ENCODE measurements around the gene SLC35F1.

Gene SLC35F1

GRCh38 chr6:118306392-118307238, 399.6 kb downstream of the SLC35F1 start:
- no peak overlapping the region for H3K9ac ChIP-seq (ENCODE audit: low read depth, low read length)
- peaks cover 10% of the 10 kb centered on the region; the same call in 1 of the 2 replicates for H3K4me1 ChIP-seq (ENCODE audit: insufficient read depth, low read length)
- H3K36me3 ChIP-seq (ENCODE audit: insufficient read depth, low read length): no peaks in the 10 kb centered on the region
- no peaks in the 10 kb centered on the region for H3K9me3 ChIP-seq (ENCODE audit: control insufficient read depth, insufficient read depth, low read length)

- H3K9me3 ChIP-seq (ENCODE audit: control insufficient read depth, insufficient read depth, low read length): no peaks in the 10 kb centered on the region
- no peak overlapping the region for H3K9ac ChIP-seq (ENCODE audit: low read depth, low read length)
- peaks cover 10% of the 10 kb centered on the region; the same call in 1 of the 2 replicates for H3K4me1 ChIP-seq (ENCODE audit: insufficient read depth, low read length)
- no peaks in the 10 kb centered on the region for H3K36me3 ChIP-seq (ENCODE audit: insufficient read depth, low read length)
Measured at GRCh38 chr6:118307581-118307980, 400.5 kb downstream of the SLC35F1 start.

GRCh38 chr6:118309337-118310093, 402.5 kb downstream of the SLC35F1 start:
- Histone ChIP-seq H3K36me3 (ENCODE audit: insufficient read depth, low read length) (no peaks in the 10 kb centered on the region), H3K9ac (ENCODE audit: low read depth, low read length) (no peak overlapping the region), H3K4me1 (ENCODE audit: insufficient read depth, low read length) (peaks cover 10% of the 10 kb centered on the region; the same call in 1 of the 2 replicates), H3K9me3 (ENCODE audit: control insufficient read depth, insufficient read depth, low read length) (no peaks in the 10 kb centered on the region)

- no peaks in the 10 kb centered on the region for H3K36me3 ChIP-seq (ENCODE audit: insufficient read depth, low read length)
- H3K9ac ChIP-seq (ENCODE audit: low read depth, low read length): no peak overlapping the region
- H3K4me1 ChIP-seq (ENCODE audit: insufficient read depth, low read length): no peaks in the 10 kb centered on the region
- no peaks in the 10 kb centered on the region for H3K9me3 ChIP-seq (ENCODE audit: control insufficient read depth, insufficient read depth, low read length)
Measured at GRCh38 chr6:118313208-118313607, 406.1 kb downstream of the SLC35F1 start.

- Histone ChIP-seq H3K9ac (ENCODE audit: low read depth, low read length) (no peak overlapping the region), H3K36me3 (ENCODE audit: insufficient read depth, low read length) (no peaks in the 10 kb centered on the region), H3K9me3 (ENCODE audit: control insufficient read depth, insufficient read depth, low read length) (no peaks in the 10 kb centered on the region), H3K4me1 (ENCODE audit: insufficient read depth, low read length) (no peaks in the 10 kb centered on the region)
Measured at GRCh38 chr6:118313762-118314161, 406.7 kb downstream of the SLC35F1 start.

GRCh38 chr6:118316796-118317384, 409.8 kb downstream of the SLC35F1 start:
- Histone ChIP-seq H3K4me1 (ENCODE audit: insufficient read depth, low read length) (no peaks in the 10 kb centered on the region), H3K9ac (ENCODE audit: low read depth, low read length) (no peak overlapping the region), H3K9me3 (ENCODE audit: control insufficient read depth, insufficient read depth, low read length) (no peaks in the 10 kb centered on the region), H3K36me3 (ENCODE audit: insufficient read depth, low read length) (no peaks in the 10 kb centered on the region)

- no peaks in the 10 kb centered on the region for H3K4me1 ChIP-seq (ENCODE audit: insufficient read depth, low read length)
- no peaks in the 10 kb centered on the region for H3K36me3 ChIP-seq (ENCODE audit: insufficient read depth, low read length)
- H3K9me3 ChIP-seq (ENCODE audit: control insufficient read depth, insufficient read depth, low read length): no peaks in the 10 kb centered on the region
- H3K9ac ChIP-seq (ENCODE audit: low read depth, low read length): no peak overlapping the region
Measured at GRCh38 chr6:118317581-118318563, 410.8 kb downstream of the SLC35F1 start.

GRCh38 chr6:118318648-118319047, 411.6 kb downstream of the SLC35F1 start:
- Histone ChIP-seq H3K9ac (ENCODE audit: low read depth, low read length) (no peak overlapping the region), H3K36me3 (ENCODE audit: insufficient read depth, low read length) (no peaks in the 10 kb centered on the region), H3K4me1 (ENCODE audit: insufficient read depth, low read length) (no peaks in the 10 kb centered on the region), H3K9me3 (ENCODE audit: control insufficient read depth, insufficient read depth, low read length) (no peaks in the 10 kb centered on the region)

- Histone ChIP-seq H3K9me3 (ENCODE audit: control insufficient read depth, insufficient read depth, low read length) (no peaks in the 10 kb centered on the region), H3K4me1 (ENCODE audit: insufficient read depth, low read length) (no peaks in the 10 kb centered on the region), H3K9ac (ENCODE audit: low read depth, low read length) (no peak overlapping the region), H3K36me3 (ENCODE audit: insufficient read depth, low read length) (no peaks in the 10 kb centered on the region)
Measured at GRCh38 chr6:118319416-118319815, 412.4 kb downstream of the SLC35F1 start.

GRCh38 chr6:118319894-118320649, 413.0 kb downstream of the SLC35F1 start:
- Histone ChIP-seq H3K4me1 (ENCODE audit: insufficient read depth, low read length) (no peaks in the 10 kb centered on the region), H3K9ac (ENCODE audit: low read depth, low read length) (no peak overlapping the region), H3K36me3 (ENCODE audit: insufficient read depth, low read length) (no peaks in the 10 kb centered on the region), H3K9me3 (ENCODE audit: control insufficient read depth, insufficient read depth, low read length) (no peaks in the 10 kb centered on the region)

- no peaks in the 10 kb centered on the region for H3K36me3 ChIP-seq (ENCODE audit: insufficient read depth, low read length)
- no peaks in the 10 kb centered on the region for H3K4me1 ChIP-seq (ENCODE audit: insufficient read depth, low read length)
- H3K9ac ChIP-seq (ENCODE audit: low read depth, low read length): no peak overlapping the region
- H3K9me3 ChIP-seq (ENCODE audit: control insufficient read depth, insufficient read depth, low read length): no peaks in the 10 kb centered on the region
Measured at GRCh38 chr6:118320652-118321051, 413.6 kb downstream of the SLC35F1 start.

GRCh38 chr6:118324116-118324515, 417.1 kb downstream of the SLC35F1 start:
- H3K36me3 ChIP-seq (ENCODE audit: insufficient read depth, low read length): no peaks in the 10 kb centered on the region
- H3K9me3 ChIP-seq (ENCODE audit: control insufficient read depth, insufficient read depth, low read length): no peaks in the 10 kb centered on the region
- no peak overlapping the region for H3K9ac ChIP-seq (ENCODE audit: low read depth, low read length)
- H3K4me1 ChIP-seq (ENCODE audit: insufficient read depth, low read length): no peaks in the 10 kb centered on the region

GRCh38 chr6:118325220-118325860, 418.3 kb downstream of the SLC35F1 start:
- no peaks in the 10 kb centered on the region for H3K4me1 ChIP-seq (ENCODE audit: insufficient read depth, low read length)
- no peaks in the 10 kb centered on the region for H3K9me3 ChIP-seq (ENCODE audit: control insufficient read depth, insufficient read depth, low read length)
- H3K36me3 ChIP-seq (ENCODE audit: insufficient read depth, low read length): no peaks in the 10 kb centered on the region
- no peak overlapping the region for H3K9ac ChIP-seq (ENCODE audit: low read depth, low read length)

All from ES-I3 (cell line).